GM19455 (cell line): Measurements from ENCODE around the gene ATOH1.

Experiments
- ATAC-seq: cut with Tn5 transposase; IDR thresholded peaks from one replicate; pipeline ENCODE4 v1.9.1; 2021; ENCODE audit not compliant: unreplicated experiment

ATOH1 gene

DNA sequence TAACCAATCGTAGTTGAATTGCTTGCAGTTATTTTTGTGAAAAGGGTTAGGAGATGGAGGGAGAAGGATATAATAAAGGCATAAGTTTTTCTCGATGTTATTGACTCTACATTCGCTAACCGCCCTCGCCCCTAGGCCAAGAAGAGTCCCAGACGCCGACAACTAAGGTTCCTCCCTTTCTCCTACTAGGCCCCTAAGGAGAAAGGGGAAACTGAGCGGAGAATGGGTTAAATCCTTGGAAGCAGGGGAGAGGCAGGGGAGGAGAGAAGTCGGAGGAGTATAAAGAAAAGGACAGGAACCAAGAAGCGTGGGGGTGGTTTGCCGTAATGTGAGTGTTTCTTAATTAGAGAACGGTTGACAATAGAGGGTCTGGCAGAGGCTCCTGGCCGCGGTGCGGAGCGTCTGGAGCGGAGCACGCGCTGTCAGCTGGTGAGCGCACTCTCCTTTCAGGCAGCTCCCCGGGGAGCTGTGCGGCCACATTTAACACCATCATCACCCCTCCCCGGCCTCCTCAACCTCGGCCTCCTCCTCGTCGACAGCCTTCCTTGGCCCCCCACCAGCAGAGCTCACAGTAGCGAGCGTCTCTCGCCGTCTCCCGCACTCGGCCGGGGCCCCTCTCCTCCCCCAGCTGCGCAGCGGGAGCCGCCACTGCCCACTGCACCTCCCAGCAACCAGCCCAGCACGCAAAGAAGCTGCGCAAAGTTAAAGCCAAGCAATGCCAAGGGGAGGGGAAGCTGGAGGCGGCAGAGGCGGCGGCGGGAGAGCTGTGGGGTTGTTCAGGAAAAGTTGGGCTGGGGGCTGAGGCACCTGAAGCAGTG, 5.9 kb downstream of the ATOH1 start:
- no peak for ATAC-seq

GRCh38 chr4:93835929-93836328, 7.4 kb downstream of the ATOH1 start:
- no peak for ATAC-seq

DNA sequence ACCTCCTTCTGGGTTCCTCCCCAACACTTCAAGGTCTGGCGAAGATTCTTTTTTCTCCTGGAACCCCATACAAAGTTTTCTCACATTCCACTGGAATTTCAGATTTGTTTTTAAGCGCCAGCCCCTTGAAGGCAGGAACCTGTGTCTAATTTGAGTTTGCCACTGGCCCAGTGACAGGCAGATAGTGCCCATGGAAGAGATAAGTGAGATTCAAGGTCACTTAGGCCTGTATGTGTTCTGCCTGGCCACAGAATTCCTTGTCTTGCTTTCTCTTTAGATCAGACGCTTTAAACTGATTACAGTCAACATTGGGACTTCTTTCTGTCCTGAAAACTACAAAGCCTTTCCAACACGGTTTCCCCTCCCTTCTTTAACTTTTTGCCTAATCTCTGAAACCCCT, 11.2 kb downstream of the ATOH1 start:
- ATAC-seq, result no peak

DNA sequence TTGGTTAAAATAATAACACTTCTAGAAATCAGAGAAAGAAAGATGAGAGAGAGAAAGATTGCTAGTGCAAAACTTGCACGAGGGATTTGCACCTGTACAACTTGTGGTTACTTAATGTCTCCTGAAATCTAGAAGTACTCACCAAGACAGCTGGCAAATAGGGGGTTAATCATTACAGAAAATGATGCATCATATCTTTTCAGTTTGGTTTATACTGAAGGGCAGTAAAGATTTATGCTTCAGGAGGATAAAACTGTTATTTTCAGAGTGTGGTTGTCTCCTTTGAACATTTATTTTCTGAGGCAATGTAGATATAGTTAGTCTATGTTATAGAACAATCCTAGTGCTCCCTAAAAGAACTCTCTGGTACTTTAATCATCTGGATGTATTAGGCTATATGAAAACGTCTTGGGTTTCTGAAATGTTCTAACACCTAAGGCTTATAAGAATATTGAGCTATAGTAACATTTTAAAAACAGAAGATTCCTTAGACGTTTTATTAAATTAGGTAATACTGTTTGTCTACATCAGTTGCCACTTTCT, 13.3 kb downstream of the ATOH1 start:
- no peak for ATAC-seq

GRCh38 chr4:93842601-93843252, 14.2 kb downstream of the ATOH1 start:
- no peak for ATAC-seq

DNA sequence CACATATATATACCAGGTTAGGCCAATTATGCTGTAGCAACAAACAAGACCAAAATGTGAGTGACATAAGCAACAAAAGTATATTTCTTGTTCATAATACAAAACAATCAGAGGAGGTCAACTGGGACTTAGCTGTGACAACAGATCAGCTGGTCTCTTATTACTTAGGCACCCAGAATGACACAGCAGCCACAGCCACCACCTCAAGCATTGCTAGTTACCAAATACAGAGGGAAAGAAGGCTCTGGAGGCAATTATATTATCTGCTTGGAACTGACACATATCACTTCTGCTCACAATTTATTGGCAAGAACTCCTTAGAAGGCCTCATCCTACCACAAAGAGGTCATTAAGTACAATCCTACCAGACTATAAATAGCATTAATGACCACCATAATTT, 15.2 kb downstream of the ATOH1 start:
- no peak for ATAC-seq

DNA sequence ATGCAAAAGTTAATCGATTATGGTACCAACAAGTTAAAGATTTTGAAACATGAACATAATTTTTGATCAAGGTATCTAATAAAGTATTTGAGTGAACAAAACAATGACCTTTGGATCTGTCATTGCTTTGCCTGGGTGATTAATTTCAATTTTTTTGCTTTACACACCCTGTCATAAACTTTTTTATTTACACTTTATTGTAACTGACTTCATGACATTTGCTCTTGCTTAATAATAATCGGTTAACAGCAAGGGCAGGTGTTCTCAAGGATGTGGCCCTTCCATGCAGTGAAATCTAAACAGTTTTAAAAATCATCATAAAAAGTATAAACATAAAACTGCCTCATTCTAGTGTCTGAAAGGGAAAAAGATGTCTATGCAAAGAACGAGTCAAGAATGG, 24.1 kb downstream of the ATOH1 start:
- ATAC-seq, result no peak

GRCh38 chr4:93855926-93856325, 27.4 kb downstream of the ATOH1 start:
- ATAC-seq, result no peak

GRCh38 chr4:93865650-93866049, 37.1 kb downstream of the ATOH1 start:
- ATAC-seq, result no peak

- no peak for ATAC-seq
Measured at GRCh38 chr4:93867416-93868001, 39.0 kb downstream of the ATOH1 start.

- no peak for ATAC-seq
Measured at GRCh38 chr4:93870876-93871458, 42.4 kb downstream of the ATOH1 start.

DNA sequence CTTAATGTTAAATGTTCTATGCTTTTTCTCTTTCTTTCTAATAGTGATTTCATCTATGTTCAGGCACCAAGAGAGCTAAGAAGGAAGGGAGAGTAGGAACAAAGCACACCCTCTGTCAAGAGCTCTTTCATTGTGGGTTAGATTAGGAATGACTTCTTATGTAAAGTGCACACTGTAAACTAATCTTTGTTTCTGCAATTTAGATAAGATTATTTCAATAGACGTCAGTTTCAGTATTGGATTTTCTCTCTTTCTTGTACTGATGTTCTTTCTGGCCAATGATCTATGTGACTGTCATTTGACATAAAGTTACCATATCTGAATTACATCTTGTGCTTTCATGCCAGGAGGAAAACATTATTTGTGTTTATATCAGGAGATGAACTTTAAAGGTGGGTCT, 48.2 kb downstream of the ATOH1 start:
- no peak for ATAC-seq

GRCh38 chr4:93878566-93878965, 50.0 kb downstream of the ATOH1 start:
- no peak for ATAC-seq

DNA sequence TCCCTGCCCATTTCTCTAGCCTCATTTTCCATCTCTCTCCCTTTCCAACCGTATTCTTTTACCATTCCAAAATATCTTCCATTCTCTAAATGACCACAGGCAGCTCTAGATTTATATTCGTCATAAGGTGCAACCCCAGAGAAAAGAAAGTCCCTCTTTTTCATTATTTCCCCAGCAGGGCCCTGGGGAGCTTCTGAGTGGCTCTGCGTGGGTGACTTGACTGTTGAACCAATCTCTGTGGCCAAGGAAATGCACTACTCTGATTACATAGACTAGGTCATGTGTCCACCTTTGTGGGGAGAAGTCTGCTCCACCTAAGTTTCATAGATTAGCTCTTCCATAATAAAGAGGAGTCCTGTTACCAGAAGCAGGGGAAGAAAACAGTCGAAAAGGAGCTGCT, 51.4 kb downstream of the ATOH1 start:
- ATAC-seq, result no peak
